GM19240 (cell line): Measurements from ENCODE around the gene ZDHHC11.
"Not testable (repeated sequence)": the region's sequence is repeated elsewhere in the genome, so short reads cannot be mapped to it uniquely, and the experiment has no call there.

Source experiments
- DNase-seq: peaks from one replicate; pipeline ENCODE4 v3.0.0; 2011; ENCODE audit warnings: low spot score; ENCODE audit not compliant: insufficient read length

The ZDHHC11 gene

DNA sequence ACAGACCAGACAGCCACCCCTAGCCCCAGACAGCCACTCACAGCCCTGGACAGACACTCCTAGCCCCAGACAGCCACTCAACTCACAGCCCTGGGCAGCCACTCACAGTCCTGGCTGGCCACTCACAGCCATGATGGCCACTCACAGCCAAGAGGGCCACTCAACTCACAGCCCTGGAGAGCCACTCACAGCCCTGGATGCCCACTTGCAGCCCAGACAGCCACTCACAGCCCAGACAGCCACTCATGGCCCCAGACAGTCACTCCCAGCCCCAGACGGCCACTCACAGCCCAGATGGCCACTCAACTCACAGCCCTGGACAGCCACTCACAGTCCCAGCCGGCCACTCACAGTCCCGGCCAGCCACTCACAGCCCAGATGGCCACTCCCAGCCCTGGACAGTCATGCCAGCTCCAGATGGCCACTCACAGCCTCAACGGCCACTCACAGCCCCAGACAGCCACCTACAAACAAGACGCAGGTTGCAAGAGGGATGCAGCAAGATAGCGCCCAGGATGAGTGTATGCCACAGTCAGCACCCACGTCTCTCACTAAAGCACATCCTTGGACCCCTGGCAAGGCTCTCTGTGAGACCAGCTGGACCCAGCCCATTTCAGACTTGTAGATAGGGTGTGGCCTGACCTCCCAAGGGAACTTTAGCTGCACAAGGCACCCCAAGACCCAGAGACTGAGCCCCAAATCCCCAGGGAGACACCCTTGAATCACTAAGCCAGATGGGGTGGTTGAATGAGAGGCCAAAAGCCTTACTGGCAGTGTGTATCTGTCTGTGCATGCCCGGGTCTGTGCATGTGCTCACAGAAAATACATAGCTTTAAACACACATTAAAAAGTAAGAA is 88.7 kb downstream of the ZDHHC11 start:
- DNase-seq, result no peak

DNA sequence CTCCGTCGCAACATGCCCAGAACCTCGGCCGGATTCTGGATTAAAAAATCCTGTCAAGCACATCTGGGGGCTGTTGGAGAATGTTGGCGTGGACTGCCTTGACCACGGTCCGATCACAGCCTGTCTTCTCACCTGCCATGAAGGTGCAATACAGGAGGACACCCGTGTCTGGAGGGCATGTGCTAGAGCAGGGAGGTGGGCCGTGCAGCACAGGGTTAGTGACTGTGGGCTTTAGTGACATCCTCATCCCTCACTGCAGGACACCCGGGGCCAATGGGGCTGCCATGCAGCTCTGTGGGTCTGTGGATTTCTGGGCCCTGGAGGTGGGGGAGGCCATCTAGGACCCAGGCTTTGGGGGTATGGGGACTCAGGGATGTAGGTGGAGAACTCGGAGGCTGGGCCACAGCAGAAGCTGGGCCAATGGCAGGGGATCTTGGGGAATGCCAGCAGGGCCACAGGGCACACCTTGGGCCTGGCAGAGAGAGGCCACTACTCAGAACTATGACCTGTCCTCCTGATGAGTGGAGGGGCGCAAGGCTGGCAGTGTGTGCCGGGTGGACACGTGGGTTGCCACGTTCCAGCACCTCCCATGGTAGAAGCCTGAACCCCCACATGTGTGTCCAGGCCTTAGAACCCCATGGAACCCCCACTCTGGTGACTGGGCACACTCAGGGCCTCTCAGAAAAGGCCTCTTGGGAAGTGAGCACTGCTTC is 89.6 kb downstream of the ZDHHC11 start:
- DNase-seq, result no peak

DNA sequence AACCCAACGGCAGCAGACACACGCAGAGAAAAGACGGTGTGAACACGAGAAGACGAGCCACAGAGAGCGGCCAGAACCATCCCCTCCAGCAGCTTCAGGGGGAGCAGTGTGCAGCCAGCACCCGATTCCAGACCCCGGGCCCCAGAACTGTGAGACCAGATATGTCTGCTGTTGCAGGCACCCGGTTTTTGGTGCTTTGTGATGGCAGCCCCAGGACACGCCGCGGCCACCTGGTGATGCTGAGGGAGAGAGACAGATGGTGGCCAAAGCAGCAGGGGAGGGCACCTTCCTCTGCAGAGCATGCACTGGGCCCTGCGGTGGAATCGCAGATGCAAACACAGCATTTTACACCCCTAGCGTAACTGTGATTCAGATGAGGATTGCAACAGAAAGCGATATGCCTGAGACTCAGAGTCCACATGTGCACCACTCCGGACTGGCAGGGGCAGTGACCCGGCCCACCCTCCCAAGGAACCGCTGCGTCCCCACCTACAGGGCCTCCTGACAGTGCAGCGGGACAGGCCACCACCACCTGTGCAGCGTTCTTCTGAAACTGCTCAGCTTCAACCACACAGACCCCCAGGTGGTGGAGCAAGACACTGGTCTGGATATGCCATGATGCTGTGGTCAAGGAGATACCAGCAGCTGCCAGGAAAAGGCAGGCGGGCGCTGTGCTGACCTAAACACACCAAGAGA is 90.3 kb downstream of the ZDHHC11 start:
- no peak for DNase-seq

DNA sequence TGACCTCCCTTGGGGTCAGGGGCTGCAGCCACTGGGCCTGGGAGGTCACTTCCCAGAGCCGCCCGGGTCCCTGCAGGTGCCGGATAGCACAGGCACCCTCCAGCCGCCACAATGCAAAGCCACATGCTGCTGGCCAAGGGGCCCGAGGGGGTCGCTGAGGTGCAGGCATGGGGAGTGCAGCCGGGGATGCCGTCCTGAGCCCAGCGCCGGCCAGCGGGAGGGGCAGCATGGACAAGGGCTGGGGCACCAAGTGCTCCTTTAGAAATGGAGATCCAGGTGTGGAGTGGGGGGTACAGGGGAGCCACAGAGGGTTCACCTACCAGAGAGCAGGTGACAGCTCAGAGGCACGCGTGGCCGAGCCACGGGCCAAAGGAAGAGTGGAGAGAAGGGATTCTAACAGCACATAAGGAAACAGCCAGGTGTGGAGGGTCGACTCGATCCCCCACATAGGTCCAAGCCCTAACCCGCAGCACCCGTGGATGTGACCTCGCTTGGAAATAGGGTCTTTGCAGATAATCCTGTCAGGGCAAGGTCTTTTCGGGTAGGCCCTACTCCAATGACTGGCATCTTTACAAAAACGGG is 90.9 kb downstream of the ZDHHC11 start:
- no peak for DNase-seq

DNA sequence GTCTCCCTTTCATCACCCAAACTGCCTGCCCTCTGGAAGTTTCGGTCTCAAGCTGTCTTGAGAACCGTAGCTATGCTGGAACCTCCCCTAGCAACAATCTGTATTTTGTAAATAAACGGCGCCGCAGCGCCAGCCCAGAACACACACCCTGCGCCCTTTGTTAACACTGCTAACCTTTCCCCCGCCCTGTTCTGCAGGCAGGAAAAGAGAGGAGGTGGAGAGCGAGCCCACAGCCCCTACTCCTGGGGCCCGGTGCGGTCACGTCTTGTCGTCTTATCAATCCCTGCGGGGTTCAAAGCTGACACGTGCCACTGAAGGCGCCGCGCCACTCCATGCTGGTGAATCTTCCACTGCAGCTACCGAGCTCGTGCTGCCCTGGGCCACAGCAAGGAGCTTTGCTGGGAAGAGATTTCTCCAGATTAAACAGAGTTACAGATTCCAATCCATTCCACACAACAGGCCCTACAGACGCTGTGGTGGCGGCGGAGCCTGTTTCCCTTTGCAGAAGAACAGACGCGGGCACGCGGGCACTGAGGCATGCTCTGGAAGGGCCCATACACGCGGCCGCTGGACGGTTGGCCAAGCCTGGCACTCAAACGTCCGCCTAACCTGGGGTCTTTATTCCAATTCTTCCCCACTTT is 91.6 kb downstream of the ZDHHC11 start:
- no peak for DNase-seq

DNA sequence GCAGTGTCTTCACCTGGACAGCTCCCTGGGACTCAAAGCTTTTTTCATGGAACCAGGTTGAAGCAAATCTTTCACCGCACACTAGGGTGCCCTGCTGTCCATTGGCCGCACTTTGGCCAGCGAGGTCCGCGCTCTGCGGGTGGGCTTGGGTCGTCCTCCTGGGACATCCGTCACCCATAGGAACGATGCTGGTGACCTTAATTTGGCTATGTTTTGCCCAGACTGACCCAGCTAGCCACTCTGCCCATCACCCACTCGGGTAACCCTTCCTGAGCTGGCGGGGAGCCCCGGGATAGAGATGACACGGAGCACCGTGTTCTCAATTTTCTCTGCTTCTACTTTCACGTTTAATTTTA is 92.1 kb downstream of the ZDHHC11 start:
- DNase-seq, result peak; percentile 1

DNA sequence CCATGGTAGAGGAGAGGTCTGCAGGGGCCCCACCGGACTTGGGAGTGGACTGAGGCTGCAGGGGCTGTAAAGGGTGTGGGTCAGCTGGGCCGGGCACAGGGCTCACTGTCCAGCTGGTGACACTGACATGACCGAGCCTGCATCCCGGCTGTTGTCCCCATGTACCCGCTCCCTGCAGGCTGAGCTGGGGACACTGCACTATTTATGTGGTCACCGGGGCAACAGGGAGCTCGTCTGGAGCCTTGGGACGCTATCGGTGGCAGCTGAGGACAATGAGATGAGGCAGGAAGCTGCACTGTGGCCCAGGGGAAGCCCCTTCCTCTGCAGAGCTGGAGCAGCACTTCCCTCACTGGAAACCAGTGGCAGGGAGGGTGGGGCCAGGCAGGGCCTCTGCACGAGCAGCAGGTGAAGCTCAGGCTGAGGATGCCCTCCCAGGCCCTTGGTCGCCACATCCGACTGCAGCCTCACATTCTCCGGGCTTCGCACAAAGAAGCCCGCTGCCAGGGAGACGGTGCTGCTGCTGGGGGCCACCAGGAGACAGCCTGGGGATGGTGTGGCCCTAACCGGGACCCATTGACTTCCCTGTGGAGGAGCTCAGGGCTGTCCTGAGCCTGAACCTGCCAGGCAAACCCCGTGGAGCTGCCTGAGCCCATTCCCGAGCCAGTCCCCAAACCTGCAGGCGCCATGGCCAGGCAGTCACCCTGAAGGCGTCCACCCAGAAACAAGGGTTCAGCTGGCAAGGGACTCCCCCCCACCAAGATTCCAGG is 92.7 kb downstream of the ZDHHC11 start:
- no peak for DNase-seq

DNA sequence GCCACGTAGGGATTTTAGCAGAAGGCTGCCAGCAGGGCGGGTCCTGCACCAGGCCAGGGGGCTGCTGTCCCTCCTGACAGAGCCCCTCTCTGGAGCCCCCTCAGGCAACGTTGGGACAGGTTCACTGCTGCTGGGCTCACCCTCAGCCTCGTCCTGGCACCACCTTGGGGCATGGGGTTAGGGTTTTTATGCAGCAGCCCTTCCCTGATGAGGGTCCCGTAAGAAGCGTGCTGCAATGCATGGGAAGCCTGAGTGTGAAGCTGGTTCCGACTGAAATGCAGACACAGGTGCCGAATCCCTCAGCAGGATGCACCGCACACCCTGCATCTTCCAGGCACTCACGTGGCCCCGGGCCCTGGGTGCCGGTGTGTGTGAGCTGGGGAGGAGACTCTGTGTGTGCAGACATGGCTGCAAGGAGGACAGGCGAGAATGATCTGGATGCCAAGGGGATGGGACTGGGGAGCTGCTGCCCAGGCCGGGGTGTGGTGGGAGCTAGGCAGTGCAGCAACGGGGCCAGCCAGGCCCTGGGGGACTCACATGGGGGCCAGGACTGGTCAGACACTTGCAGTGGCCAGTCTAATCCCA is 93.3 kb downstream of the ZDHHC11 start:
- DNase-seq, result no peak

DNA sequence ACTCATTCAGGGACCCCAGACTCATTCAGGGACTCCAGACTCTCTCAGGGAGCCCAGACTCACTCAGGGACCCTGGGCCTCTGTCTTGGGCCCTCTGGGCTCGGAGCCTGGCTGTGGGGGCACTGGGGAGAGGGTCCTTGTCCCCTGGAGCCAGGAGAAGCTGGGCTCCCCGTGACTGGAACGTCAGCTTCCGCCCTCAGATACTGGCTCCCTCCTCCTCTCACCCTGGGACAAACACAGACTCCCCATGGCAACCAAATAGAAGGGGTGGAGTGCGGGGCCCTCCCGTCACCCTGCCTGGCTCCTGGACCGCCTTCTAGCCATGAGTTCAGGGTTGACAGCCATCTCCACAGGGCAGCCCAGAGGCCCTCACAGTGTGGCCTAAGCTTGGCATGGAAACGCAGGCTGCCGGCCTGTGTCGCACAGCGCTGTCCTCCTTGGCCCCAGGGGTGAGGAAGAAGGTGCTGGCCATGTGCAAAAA is 93.9 kb downstream of the ZDHHC11 start:
- DNase-seq, result no peak

DNA sequence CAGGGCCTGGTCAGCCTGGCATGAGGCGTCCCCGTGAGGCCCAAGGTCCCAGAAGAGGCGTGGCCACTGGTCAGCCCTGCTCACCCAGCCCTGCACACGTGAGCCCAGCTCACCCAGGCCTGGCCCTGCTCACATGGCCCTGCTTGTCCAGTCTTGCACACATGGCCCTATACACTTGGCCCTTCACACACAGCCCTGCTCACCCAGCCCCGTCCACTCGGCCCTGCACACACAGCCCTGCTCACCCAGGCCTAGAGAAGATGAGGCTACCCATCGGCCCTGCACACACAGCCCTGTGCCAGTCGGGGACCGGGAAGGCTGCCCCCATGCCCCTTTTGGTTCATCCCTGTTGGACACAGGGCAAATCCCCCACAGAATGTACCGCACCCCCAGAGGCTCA is 94.6 kb downstream of the ZDHHC11 start:
- DNase-seq, result no peak

DNA sequence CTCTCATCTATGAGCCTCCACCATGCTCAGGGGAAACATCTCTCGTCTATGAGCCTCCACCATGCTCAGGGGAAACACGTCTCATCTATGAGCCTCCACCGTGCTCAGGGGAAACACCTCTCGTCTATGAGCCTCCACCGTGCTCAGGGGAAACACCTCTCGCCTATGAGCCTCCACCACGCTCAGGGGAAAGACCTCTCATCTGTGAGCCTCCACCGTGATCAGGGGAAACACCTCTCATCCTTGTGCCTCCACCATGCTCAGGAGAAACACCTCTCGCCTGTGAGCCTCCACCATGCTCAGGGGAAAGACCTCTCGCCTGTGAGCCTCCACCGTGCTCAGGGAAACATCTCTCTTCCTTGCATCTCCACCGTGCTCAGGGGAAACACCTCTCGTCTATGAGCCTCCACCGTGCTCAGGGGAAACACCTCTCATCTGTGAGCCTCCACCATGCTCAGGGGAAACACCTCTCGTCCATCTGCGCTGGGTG is 96.6 kb downstream of the ZDHHC11 start:
- not testable (repeated sequence) for DNase-seq

DNA sequence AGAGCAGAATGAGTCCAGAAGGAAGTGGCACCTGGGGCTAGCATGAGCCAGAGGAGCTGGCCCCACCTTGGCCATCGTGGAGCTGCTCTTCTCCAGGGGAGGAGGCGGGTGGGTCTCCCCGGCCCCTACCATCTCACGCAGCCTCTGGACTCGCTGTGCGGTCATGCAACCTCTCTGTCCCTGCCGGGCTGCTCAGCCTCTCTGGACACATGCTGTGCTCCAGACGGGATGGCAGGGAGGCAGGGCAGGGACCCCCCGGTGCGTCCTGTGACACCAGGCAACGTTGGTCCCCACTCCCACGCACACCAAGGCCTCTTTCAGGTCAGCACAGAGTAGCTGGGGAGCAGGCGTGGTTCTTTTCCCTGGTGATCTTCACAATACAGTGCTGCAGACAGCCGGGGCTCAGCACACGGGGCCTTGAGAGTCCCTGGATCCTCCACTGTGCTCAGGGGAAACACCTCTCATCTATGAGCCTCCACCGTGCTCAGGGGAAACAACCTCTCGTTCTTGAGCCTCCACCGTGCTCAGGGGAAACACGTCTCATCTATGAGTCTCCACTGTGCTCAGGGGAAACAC is 97.1 kb downstream of the ZDHHC11 start:
- not testable (repeated sequence) for DNase-seq

DNA sequence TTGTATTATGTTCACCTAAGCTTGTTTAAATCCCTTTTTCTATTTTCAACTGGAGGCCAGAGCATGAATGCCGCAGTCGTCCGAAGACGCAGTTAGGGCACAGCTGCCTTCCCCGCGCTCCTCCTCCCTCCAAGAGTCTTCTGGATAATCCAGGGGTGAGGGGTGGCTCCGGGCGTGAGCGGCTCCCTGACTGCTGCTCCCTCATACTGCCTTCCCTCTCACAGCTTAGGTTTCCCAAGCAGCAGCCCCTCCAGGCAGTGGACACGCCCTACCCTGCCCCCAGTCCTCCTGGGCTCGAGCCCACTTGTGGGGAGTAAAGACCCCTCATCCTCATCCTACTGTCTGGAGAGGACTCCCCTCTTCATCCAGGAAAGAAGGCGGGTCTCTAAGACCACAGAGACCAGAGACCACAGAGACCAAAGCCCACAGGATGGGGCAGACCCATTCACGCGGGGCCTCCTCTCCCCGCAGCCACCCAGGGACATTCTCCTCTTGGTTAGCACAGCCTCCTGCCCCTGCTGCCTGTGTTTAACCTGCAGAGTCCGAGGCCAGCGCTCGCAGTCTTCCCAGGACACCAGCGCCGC is 98.2 kb downstream of the ZDHHC11 start:
- DNase-seq, result not testable (repeated sequence)

DNA sequence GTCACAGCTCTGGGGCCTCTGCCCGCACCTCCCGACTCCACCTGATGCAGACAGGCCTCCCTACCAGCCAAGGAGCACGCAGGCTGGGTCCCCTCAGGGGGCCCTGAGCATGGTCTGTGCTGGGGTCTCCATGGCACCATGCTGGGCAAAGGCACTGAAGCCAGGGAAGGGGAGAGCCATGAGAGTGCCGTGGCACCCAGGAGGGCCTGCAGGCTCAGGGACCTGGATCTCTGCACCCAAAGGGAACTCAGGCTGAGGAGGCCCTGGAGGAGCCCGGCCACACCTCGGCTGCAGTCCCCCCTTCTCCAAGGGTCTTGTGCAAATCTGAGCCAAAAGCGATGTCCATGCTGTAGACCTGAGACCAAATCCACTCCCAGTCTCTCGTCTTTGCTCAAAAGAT is 98.8 kb downstream of the ZDHHC11 start:
- not testable (repeated sequence) for DNase-seq

DNA sequence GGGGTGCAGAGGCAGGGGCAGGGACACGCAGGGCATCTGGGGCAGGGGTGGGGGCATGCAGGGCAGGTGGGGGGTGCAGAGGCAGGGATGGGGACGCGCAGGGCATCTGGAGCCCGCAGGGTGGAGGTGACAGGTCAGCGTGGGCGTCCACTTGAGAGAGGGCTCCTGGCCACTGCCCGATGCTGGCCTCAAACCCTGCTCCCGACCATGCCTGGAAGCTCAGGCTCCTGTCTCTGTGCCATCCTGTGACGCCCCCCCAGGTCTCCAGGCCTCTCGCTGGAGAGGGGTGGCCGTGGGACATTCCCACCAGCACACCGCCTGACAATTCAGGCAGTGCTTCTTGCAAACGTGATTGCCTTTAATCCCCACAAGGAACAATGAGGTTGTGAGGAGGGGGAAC is 99.3 kb downstream of the ZDHHC11 start:
- DNase-seq, result no peak

DNA sequence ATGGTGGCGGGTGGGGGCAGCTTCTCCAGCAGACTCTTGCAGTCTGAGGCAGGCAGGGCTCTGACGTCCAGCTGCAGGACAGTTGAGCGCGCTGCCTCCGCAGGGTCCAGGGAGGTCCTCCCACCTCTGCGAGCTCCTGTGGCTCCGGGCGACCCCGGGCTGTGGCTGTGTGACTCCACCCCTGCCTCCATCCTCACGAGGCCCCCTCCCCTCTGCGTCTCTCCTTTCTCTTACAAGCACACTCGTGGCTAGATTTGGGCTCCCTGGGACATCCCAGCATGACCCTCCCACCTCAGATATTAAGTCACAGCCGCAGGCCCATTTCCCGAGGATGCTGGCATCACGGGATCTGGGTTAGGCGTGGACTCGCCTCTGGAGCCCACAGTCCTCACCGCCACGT is 100.6 kb downstream of the ZDHHC11 start:
- DNase-seq, result not testable (repeated sequence)

DNA sequence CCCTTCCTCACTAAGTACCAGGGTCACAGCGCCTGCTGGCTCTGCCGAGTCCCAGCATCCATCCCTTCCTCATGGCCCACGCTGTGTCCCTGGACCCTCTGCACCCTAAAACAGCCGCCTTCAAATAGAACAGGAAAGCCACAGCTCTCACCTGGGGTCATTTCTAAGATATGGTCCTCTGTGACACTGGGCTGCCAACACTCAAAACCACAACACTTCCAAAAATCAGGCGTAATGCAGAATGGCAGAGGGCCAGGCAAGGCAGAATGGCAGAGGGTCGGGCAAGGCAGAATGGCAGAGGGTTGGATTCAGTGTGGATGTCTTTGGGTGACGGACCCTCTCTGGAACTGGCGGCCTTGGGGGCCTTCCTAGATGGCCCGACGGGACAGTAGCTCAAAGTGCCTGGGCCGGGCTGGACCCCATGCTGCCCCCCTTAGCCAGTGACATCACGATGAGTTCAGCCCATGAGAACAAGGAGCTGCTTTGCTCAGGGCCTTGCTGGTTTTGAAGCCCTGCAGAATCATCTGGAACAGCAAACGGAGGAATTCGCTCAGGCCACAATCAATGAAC is 101.6 kb downstream of the ZDHHC11 start:
- DNase-seq, result no peak

DNA sequence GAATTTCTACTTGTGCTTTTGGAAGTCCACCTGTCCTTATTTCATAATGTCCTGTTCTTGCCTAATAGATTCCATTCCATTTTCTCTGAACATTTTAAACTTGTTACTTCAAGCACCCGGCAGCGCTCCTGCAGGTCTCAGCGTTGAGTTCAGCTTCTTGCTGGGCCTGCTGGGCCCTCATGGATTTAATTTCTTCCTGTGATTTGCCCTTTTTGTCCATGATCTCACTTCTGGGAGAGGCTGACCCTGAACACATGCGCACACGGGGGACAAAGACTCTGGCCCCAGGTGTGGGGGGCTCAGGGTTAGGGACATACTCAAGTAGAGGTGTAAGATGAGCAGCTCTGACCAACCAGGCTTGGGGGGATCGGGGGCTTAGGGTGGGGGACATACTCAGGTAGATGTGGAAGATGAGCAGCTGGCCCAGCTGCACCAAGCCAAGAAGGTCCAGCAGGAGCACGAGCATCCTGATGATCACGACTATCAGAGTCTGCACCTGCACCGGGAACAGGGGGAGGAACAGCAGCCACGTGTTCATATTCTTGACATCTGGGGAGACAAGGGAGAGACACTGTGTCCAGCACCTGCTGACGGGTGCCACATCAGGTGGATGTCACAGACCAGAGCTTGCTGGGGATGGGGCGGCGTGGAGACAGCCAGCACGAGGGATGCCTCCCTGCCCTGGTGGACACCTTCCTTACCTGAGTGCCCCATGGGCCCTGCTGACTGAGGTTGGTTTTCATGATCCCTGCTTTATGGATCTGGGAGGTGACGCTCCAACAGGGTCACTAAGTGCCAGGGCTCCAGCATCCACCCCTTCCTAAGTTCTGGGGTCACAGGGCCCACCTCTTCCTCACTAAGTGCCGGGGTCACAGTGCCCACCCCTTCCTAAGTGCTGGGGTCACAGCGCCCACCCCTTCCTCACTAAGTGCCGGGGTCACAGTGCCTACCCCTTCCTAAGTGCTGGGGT is 102.5 kb downstream of the ZDHHC11 start:
- DNase-seq, result not testable (repeated sequence)
